Measurements from ENCODE around the gene CASP8.

GRCh38 chr2:201285499-201285898 lies 25.2 kb downstream of the CASP8 start:
- TF ChIP-seq L3MBTL2 (conservative IDR thresholded peaks at IDR 0.05), result no peak
- no peak for TF ChIP-seq SUZ12 (IDR thresholded peaks at IDR 0.05)
- TF ChIP-seq SP1 (IDR thresholded peaks at IDR 0.05), result no peak
- TF ChIP-seq FOXA1 (IDR thresholded peaks at IDR 0.05), result no peak
- no peak for TF ChIP-seq ARNT (IDR thresholded peaks at IDR 0.05)
- no peak for TF ChIP-seq BHLHE40 (IDR thresholded peaks at IDR 0.05; ENCODE audit: borderline replicate concordance)
- no peak for TF ChIP-seq ZNF384 (IDR thresholded peaks at IDR 0.05)
- TF ChIP-seq FOXM1 (IDR thresholded peaks at IDR 0.05; ENCODE audit: borderline replicate concordance), result no peak
- TF ChIP-seq FOXK2 (IDR thresholded peaks at IDR 0.05), result no peak
- no peak for TF ChIP-seq TARDBP (IDR thresholded peaks at IDR 0.05)
- TF ChIP-seq, protein P1, sequence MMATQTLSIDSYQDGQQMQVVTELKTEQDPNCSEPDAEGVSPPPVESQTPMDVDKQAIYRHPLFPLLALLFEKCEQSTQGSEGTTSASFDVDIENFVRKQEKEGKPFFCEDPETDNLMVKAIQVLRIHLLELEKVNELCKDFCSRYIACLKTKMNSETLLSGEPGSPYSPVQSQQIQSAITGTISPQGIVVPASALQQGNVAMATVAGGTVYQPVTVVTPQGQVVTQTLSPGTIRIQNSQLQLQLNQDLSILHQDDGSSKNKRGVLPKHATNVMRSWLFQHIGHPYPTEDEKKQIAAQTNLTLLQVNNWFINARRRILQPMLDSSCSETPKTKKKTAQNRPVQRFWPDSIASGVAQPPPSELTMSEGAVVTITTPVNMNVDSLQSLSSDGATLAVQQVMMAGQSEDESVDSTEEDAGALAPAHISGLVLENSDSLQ (IDR thresholded peaks at IDR 0.05), result no peak
- no peak for TF ChIP-seq HDGF (IDR thresholded peaks at IDR 0.05; ENCODE audit: borderline replicate concordance)
- TF ChIP-seq NFRKB (IDR thresholded peaks at IDR 0.05), result no peak
- TF ChIP-seq ELF4 (IDR thresholded peaks at IDR 0.05), result no peak

All from HEK293T (cell line).